Islet of Langerhans (tissue), 1 donor: ENCODE measurements around the gene GALNT2.

Experiments used
- FAIRE-seq: peaks from one replicate; lab custom pipeline; 2011; peaks lifted over from hg19 to GRCh38; lab: Jason Lieb, UNC

The GALNT2 gene

DNA sequence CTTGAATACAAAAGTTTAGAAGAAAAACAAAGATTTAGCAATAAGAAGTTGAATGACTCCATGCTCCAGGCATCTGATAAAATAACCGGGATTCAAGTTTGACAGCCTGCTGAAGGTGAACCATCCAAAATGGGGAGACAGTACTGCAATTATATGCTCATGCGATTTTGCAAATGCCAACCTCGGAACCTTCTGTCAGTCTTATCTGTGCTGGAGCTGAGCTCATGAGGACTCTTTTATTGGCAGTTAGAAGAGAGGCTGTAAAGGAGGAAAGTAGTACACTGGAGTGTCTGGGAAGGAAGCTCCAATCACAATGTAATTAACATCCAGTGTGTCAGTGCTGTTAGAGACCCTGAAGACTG, 170.0 kb downstream of the GALNT2 start:
- no peak for FAIRE-seq

DNA sequence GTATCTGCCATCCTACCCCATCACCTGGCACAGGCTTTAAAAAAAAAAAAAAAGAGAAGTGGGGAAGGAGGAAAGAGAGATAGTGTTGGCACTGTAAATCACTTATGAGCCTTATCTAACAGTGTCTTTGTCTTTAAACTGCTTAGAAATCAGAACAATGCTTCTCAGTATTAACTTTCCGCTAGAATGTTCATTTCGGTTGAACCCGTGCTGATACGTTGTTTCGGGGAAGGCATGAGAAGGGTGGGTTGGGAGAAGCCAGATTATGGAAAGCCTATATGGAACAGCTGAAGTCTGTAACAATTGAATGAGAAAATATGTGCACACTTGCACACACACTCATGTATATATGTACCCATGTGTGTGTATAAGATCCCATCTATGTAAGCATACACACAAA, 170.8 kb downstream of the GALNT2 start:
- no peak for FAIRE-seq

DNA sequence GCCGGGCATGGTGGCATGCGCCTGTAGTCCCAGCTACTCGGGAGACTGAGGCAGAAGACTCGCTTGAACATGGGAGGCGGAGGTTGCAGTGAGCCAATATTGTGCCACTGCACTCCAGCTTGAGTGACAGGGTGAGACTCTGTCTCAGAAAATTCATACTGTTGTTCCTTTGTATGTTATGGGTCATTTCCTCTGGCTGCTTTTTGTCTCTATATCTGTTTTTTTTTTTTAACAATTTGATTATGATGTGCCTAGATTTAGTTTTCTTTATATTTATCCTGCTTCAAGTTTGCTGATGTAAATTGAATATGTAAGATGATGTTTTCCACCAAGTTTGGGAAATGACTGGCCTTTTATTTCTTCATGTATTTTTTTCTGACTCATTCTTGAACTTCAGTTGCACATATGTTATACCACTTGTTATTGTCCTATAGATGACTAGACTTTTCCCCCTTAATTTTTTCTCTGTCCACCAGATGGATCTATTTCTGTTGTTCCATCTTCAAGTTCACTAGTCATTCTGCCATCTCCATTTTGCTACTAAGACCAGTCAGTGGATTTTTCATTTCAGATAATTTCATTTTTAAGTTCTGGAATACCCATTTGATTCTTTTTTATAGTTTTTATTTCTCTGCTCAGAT, 173.5 kb downstream of the GALNT2 start:
- peak; percentile 27 for FAIRE-seq

DNA sequence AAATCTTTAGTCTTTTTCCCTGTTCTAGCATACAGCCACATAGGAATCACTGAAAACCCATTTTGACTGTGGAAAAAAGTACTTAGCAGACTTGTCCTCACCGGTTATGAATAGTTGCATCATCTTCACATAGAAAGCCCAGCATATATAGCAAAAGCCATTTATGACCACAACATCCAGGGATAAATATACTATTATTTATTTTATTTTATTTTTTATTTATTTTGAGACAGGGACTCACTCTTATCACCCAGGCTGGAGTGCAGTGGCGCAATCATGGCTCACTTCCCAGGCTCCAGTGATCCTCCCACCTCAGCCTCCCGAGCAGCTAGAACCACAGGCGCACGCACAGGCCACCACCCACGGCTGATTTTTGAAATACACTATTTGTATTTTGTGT, 175.3 kb downstream of the GALNT2 start:
- no peak for FAIRE-seq

DNA sequence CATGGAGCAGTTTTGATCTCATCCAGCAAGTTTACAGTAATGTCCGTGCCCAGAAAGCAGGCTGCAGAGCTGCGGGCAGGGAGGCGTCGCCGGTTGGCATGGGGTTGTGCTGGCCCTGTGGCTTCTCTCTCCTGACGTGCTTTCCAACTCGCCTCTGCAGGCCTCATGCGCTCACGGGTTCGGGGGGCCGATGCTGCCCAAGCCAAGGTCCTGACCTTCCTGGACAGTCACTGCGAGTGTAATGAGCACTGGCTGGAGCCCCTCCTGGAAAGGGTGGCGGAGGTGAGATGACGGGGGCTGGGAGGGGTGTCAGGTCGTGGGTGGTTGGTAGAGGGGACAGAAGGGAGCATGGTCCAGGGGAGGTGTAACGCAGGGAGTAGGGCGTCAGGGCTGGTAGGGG, 176.1 kb downstream of the GALNT2 start:
- FAIRE-seq, result no peak

DNA sequence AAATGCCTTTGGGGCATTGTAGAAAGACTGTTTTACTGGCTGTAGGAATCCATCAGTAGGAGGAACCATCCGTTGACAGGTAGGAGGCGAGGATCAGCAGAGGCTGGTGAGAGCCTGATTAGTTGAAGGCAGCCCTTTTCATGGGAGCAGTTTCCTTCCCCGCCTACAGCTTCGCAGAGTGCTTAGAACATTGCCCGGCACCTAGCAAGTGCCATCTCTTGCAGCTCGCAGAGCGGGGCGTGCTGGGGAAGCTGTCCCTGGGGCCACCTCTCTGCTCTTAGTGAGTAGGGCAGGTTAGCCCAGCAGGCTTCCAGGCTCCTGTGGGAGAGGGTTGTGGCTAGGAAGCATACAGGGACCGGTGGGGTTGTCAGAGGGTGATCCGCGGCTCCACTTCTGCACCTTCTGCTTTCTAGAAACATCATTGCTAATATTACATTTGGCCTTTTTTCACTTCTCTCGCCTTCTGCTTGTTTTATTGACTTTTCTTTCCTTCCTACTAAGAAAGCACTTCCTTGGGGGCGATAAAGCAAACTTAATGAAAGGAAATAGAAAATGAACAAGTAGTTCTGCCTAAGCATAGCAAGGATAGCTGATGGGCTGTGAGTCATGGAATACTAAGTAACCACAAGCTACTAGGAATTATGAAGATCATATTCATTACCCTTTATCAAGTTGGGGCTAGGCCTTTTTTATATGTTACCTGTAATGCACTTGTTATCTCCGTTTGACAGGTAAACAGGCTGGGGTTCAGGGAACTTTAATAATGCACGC, 176.7 kb downstream of the GALNT2 start:
- FAIRE-seq, result no peak

DNA sequence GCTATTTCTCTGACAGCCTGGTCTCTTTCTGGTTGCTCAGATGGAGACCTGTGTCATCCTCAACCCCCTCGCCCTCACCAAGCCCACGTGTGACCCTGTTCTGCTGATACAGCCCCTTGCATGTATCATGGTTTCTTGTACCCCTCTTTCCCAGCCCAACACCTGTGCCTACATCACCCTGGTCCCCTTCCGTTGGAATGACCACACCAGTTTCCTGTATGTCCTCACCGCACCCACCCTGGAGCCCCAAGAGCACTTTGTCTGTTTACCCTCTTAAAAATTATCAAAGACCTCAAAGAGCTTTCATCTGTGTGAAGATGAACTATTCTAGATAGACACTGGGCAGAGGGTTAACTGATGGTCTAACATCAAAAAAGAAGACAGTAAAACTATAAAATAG, 179.5 kb downstream of the GALNT2 start:
- FAIRE-seq, result no peak

DNA sequence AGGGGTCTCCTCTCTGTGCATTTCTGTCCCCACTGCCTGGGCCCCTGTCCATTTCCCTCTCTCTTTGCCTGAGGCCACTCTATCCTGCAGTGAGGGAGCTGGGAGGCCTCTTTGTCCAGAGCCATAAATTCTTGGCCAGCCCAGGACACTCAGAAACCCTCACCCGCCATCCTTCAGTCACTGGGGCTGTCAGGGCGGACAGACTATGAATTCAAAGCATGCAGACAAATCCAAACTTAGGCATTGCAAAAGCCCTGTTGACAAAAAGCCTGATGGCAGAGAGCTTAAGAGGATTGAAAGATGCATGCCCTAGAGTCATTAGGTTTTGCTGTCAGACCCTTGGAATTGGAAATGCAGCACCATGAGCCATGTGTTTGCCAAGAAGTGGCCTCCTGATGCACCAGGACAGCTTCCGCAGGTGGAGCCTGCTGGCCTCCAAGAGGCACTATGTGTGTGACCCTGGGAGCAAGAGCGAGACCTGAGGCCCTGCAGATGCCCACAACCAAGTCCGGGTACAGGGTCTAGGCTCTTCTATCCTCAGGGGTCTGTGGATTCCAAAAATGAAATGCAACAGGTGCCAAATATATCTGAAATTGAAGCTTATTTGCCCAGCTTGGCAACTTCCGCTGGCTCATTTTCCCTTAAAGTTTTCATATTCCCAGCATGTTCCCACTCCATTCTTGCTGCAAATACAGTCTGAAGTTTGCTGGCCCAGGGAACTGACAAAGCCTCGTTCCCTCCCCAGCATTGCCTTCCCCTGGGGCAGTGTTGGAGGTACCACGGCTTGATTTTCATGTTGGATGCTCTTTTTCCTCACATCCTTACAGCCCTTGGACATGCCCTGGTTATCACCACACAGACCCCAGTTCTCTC, 181.2 kb downstream of the GALNT2 start:
- no peak for FAIRE-seq

DNA sequence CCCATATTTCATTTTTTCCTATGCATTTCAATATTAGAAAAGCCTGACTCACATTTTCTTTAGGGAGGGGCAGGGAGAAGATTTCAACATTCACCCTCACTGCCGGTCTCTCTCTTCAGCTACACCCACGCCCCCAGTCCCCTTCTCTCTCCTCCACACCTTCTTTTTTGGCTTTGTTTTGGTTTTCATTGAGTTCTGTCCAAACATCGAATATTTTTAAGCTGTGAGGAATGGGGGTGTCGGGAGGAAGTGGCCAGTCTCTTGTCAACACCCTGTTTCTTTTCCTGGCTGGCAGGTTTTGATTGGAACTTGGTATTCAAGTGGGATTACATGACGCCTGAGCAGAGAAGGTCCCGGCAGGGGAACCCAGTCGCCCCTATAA, 181.8 kb downstream of the GALNT2 start:
- no peak for FAIRE-seq

DNA sequence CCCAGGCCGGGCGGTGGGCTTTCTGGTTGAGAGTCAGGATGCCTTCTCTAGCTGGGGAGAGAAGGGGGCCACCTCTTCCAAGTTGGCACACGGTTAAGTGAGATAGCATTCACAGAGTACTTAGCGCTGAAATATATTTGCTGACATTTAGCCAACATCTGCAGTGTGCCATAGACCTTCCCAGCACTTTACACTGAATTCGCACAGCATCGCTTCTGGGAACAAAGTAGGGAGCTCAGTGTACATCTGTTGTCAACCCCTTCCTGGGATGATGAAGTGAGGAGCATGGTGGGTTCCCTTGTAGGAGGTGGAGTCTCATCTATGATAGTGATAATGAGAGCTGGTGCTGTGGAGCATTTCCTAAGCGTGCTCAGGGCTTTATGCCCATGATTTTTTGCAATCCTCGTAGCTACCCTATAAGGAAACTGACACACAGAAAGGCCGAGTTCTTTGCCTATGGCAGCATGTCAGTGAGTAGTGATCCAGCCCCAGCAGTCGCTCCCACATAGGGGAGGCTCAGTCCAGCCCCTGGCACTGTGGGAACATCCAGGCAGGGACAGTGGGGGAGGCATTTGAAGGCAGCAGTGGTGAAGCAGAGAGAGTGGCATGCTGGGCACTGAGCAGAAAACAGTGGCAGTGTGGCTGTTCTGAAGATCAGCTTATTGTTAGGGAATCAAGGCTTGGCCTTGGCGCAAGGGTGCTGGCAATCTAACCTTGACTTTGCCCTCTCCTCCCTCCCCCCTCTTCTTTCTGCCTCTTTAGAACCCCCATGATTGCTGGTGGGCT, 182.8 kb downstream of the GALNT2 start:
- FAIRE-seq, result no peak

DNA sequence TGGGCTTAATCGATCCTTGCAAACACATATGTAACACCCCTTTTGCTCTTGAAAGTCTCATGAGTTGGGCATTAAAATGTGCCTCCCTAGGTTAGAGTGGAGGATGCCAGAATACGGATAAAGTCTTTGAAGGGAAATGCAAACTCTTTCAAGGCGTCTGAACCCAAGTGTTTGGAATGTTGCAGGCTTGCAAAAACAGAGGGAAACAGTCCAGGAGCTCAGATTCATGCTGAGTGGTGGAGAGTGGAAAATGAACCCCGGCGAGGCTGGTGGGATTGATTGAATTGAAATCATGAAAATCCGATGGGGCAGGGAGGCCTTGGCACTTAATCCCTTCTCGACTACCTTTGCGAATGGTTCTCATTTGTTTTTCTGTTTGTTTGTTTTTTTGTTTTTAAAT, 183.6 kb downstream of the GALNT2 start:
- no peak for FAIRE-seq

DNA sequence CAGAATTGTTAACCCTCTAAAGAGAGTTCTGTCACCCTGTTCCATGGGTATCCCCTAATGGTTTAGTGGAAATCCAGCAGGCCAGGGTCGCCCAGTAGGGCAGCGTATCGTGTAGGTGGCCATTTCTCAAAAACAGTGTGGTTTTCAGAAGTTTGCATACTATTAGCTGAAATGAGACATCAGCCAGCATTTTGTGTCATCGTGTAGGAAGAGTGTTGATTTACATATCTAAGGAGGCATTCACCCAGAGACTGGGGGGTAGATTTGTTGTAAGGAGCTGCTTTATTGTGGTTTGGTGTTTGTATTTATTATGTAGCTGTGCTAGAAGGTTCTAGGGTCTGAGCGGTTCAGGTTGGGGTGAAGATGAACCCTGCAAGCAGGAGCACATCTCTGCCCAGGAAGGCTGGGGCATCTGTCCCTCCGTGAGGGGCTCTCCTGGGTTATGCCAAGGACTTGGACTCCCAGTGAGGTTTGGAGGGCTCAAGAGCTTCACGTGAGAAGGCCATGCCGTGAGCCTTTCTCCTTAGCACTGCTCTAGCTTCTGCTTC, 184.7 kb downstream of the GALNT2 start:
- no peak for FAIRE-seq

DNA sequence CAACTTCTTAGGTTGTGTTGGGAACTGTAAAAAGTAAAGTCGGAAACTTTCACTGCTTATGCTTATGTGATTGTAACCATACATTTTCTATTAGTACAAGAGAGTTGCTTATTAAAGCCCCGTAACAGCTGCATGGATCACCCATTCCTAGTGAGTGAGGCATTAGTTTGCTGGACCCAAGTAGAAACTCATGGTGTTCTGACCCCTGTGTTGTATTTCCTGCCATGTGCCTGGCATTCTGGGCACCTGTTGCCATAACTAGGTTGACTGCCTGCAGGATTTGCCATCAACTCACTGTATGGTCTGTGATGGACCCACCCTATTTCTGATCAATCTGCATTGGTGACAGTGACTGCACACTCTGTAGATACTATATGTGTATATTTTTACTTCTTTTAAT, 186.1 kb downstream of the GALNT2 start:
- FAIRE-seq, result no peak

DNA sequence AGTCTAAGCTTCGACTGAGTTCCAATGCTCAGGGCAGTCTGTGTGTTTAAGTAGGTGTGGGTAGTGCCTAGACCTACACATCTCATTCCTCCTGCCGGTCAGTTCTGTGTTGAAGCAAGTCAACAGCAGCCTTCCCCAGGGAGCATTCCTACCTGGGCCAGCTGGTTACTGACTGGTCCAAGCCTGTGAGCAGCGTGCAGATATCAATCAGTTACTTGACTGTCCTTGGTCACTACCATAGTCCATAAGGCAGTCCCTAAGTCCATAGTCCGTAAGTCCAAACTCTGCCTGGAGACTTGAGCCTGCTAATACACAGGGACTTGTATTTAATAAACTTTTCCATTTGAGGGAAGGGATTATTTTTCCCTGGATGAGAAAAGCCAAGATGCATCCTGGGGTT, 187.2 kb downstream of the GALNT2 start:
- no peak for FAIRE-seq

DNA sequence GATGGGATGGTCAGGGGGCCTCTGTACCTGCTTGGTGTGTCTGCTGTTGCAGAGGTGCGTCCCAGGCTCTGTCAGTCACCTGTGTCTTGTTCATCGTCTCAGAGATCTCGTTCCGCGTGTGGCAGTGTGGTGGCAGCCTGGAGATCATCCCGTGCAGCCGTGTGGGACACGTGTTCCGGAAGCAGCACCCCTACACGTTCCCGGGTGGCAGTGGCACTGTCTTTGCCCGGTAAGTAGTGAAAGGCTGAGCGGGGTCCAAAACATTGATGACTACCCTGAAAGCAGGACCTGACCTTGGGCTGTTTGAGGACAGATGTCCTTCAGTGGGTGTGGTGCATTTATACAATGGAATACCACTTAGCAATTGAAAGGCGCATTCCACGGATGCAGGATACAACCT, 188.1 kb downstream of the GALNT2 start:
- no peak for FAIRE-seq

DNA sequence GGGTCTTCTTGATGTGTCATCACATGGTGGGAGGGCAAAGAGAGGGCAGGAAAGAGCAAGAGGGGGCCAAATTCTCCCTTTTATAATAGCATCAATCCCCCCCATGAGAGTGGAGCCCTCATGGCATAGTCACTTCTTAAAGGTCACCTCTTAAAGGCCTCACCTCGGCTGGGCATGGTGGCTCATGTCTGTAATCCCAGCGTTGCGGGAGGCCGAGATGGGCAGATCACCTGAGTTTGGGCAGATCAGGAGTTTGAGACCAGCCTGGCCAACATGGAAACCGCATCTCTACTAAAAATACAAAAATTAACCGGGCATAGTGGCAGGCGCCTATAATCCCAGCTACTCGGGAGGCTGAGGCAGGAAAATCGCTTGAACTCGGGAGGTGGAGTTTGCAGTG, 189.0 kb downstream of the GALNT2 start:
- FAIRE-seq, result no peak

DNA sequence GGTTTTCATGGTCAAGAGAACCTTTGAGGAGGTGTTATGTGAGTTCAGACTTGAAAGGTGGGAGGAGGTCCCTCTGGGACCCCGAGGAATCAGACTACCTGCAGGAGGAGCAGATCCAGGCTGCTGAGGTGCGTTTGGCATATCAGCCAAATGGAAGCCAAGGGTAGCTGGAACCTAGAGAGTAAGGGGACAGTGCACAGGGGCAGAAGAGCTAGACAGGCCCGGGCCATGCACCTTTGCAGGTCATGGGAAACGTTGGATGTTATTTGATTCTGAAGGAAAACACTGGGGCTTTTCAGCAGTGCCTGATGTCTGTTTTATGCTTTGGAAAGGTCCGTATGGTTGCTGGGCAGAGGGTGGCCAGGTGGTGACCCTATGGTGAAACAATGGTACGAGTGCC, 189.9 kb downstream of the GALNT2 start:
- no peak for FAIRE-seq

DNA sequence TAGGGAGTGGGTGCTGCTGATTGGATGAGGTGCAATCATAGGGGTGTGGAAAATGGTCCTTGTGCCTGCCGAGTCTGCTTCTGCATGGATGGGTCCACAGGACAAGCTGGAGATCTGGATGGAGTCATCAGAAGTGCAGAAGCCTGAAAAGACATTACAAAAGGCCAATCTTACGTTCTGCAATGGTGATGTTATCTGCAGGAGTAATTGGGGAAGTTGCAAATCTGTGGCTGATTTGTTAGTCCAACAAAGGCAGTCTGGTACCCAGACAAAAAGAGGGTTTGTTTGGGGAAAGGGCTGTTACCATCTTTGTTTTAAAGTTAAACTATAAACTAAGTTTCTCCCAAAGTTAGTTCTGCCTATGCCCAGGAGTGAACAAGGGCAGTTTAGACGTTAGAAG, 192.6 kb downstream of the GALNT2 start:
- peak; percentile 45 for FAIRE-seq

DNA sequence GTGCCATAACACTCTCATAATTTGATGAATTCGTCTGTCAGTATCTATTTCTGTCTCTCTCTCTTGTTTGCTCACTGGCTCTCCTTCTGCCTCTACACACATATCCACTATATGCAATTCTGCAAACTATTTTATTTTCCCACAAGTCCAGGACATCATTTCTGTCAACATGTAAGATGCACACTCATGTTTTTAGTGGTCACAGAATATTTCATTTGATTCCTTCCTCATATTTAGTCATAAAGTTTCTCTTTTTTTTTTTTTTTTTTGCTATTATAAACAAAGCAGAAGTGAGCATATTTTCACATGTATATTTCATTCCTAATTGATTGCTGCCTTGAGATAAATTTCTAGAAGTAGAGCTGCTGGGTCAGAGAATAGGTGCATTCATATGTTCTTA, 193.8 kb downstream of the GALNT2 start:
- no peak for FAIRE-seq

DNA sequence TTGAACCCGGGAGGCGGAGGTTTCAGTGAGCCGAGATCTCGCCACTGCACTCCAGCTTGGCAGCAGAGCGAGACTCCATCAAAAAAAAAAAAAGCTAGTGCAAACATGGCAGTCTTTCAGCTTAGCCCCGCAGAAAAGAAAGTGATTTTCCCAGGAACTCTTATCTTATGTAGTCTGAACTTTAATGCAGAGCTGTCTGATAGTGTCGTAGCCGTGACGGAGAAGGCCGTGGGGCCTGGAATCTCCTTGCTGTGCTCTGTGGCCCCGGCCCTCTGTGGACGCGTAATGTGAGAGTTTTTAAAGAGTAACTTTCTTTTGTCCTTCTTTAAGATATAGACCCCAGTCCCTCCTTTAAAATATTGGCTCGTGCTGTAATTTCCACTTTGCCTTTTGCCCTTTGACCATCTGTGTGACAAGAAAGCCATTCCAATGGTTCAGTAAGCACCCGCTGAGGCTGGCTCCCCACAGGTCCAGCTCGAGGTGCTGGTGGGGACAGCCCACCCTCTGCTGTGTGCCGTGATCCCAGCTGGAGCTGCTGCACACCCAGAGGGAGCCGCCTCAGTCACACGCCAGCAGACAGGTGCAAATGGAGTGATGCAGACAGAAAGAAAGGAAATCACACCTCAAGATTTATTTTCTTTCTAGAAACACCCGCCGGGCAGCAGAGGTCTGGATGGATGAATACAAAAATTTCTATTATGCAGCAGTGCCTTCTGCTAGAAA, 195.1 kb downstream of the GALNT2 start:
- no peak for FAIRE-seq

DNA sequence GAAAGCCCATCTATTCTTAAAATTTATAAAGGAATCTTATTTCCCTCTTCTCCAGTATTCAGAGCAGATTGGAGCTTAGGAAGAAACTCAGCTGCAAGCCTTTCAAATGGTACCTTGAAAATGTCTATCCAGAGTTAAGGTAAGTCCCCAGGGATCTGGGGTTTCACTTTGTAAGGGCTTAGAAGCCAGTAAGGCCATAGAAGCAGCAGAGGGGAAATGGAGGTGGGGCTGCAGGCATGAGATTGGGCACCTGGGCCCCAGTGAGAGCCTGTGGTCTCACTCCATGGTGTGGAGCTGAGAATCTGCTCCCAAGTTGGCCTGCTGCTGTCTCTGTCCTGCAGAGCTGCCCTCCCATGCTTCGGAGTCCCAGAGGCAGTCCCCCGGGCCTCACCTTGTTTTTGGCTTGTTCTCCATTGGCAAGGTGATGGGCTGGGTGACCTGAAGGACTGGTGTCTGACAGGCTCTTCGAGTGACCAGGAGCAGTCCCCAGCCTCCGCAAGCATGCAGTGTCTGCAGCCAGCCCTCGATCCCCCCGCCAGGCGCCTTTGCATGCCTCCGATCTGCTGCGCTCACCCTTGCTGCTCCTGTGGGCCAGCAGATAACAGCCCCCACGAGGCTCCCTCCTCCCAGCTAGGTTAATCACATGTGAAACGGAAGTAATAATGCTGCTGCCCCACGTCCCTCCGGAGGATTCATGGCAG, 196.0 kb downstream of the GALNT2 start:
- no peak for FAIRE-seq
